Hepatic stellate cell (primary cell): ENCODE results near the gene PTPRG.
"Not testable (repeated sequence)": the region's sequence is repeated elsewhere in the genome, so short reads cannot be mapped to it uniquely, and the experiment has no call there.

Experiments
- DNase-seq: peaks from one replicate; pipeline ENCODE4 v3.0.0; 2011; ENCODE audit warnings: low spot score

PTPRG gene

GRCh38 chr3:61561374-61562041 is at the start of gene PTPRG:
PTPRG (plus strand) TSS chr3:61561571; CDS start chr3:61562288, 717 bp downstream.
- DNase-seq, result peak; percentile 92

GRCh38 chr3:61518590-61518989 is 42.8 kb upstream of the PTPRG start:
- no peak for DNase-seq

GRCh38 chr3:61520966-61521628 is 40.3 kb upstream of the PTPRG start:
- DNase-seq, result no peak

- DNase-seq, result no peak
These were observed 39.3 kb upstream of the PTPRG start for GRCh38 chr3:61522060-61522459.

GRCh38 chr3:61522626-61523025 is 38.7 kb upstream of the PTPRG start:
- no peak for DNase-seq

GRCh38 chr3:61524933-61525332 is 36.4 kb upstream of the PTPRG start:
- DNase-seq, result no peak

GRCh38 chr3:61526308-61526707 is 35.1 kb upstream of the PTPRG start:
- DNase-seq, result no peak

GRCh38 chr3:61527011-61527410 is 34.4 kb upstream of the PTPRG start:
- no peak for DNase-seq

GRCh38 chr3:61530355-61530754 is 31.0 kb upstream of the PTPRG start:
- no peak for DNase-seq

- no peak for DNase-seq
These were observed 29.8 kb upstream of the PTPRG start for GRCh38 chr3:61531528-61531927.

GRCh38 chr3:61532739-61533500 is 28.5 kb upstream of the PTPRG start:
- DNase-seq, result no peak

GRCh38 chr3:61535826-61536225 is 25.5 kb upstream of the PTPRG start:
- DNase-seq, result no peak

- DNase-seq, result no peak
These were observed 24.0 kb upstream of the PTPRG start for GRCh38 chr3:61537366-61537765.

- DNase-seq, result no peak
These were observed 22.9 kb upstream of the PTPRG start for GRCh38 chr3:61538486-61538885.

GRCh38 chr3:61541694-61542093 is 19.7 kb upstream of the PTPRG start:
- no peak for DNase-seq

- no peak for DNase-seq
These were observed 15.7 kb upstream of the PTPRG start for GRCh38 chr3:61545716-61546115.

- no peak for DNase-seq
These were observed 13.7 kb upstream of the PTPRG start for GRCh38 chr3:61547625-61548024.

- DNase-seq, result not testable (repeated sequence)
These were observed 8.7 kb upstream of the PTPRG start for GRCh38 chr3:61552704-61553103.

- no peak for DNase-seq
These were observed 2.1 kb upstream of the PTPRG start for GRCh38 chr3:61559136-61559731.

- DNase-seq, result peak; percentile 81
These were observed 626 bp upstream of the PTPRG start for GRCh38 chr3:61560517-61561373.

GRCh38 chr3:61562042-61562720 is 810 bp downstream of the PTPRG start:
- DNase-seq, result peak; percentile 29
